ENCODE results near the gene HIVEP3.

- TF ChIP-seq CTCF (IDR thresholded peaks at IDR 0.05; ENCODE audit: low read length): no peak
- TF ChIP-seq EZH2phosphoT487 (IDR thresholded peaks at IDR 0.05; ENCODE audit: low read length): no peak
- no peak for TF ChIP-seq EZH2 (optimal IDR thresholded peaks at IDR 0.05; ENCODE audit: low read depth, low read length)
These were observed 206.6 kb downstream of the HIVEP3 start for GRCh38 chr1:41712081-41712480.
